RPMI7951 (cell line): ENCODE data around the gene PILRB. TPM values are rescaled to one million over a fixed set of nuclear protein-coding genes. Genes with fewer than 3 reads are reported as not detected.
A peak's percentile ranks its signal among the peaks of the same experiment; 100 is the strongest.
"Not testable (repeated sequence)": the region's sequence is repeated elsewhere in the genome, so short reads cannot be mapped to it uniquely, and the experiment has no call there.

ENCODE experiments used
- DNase-seq: peaks from one replicate; pipeline ENCODE4 v3.0.0-alpha.2; 2012; ENCODE audit warnings: low read depth
- total RNA-seq: library from RNA; depleted of rRNA; stranded (reverse); fragments of >200 nt; shearing (Covaris generic); gene quantifications from 2 replicates; pipeline ENCODE4 v1.2.3, GENCODE V29; 2014; rRNA removed

PILRB gene
- total RNA-seq, result 7.7 and 10.1 TPM in 2 replicates

DNA sequence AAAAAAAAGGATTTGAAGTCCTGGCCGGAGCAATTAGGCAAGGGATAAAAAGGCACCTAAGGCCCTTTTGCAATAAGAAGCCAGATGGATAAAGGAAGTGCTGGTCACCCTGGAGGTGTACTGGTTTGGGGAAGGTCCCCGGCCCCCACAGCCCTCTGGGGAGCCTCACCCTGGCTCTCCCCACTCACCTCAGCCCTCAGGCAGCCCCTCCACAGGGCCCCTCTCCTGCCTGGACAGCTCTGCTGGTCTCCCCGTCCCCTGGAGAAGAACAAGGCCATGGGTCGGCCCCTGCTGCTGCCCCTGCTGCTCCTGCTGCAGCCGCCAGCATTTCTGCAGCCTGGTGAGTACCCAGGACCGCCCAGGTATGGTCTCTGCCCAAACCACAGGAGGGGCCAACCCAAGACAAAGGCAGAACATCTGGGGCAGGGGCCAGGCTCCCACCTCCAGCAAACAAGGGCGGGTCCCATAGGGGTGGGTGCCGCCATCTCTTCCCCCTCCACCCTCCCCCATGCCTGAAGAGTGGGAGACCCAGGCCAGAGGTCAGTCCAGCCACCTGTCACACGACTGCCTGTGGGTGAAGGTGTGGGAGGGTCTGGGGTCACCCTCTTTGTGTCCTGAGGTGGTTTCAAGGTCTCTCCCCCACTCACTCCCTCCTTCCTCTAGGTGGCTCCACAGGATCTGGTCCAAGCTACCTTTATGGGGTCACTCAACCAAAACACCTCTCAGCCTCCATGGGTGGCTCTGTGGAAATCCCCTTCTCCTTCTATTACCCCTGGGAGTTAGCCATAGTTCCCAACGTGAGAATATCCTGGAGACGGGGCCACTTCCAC lies at the start of gene PILRB:
PILRB (plus strand) TSS at position 91 of the 830 bp plus-strand sequence; CDS start at position 277, 186 bp downstream.
- no peak for DNase-seq

- not testable (repeated sequence) for DNase-seq
Measured at GRCh38 chr7:100318329-100318728, 39.6 kb upstream of the PILRB start.

GRCh38 chr7:100321648-100322047 lies 36.3 kb upstream of the PILRB start:
- not testable (repeated sequence) for DNase-seq

DNA sequence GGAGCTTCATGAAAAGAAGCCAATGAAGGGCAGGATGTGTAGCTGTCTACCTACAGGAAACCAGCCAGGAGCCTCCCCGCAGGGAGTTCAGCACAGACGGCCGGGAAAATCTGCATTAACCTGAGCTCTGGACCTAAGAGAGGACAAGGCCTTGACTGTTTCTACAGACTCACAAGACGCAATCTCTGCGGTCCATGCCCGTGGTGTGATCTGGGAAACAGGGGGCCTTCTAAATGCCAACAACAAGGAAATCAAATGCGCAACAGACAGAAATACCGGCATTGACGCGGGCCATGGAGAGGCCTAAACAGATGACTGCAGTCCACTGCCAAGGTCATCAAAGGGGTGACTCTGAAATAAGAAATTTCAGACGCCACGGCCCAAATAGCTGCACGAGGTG lies 33.7 kb upstream of the PILRB start:
- DNase-seq, result not testable (repeated sequence)

GRCh38 chr7:100325671-100326070 lies 32.2 kb upstream of the PILRB start:
- not testable (repeated sequence) for DNase-seq

- not testable (repeated sequence) for DNase-seq
Measured at GRCh38 chr7:100326914-100327313, 31.0 kb upstream of the PILRB start.

GRCh38 chr7:100335566-100336466 lies 22.1 kb upstream of the PILRB start:
- DNase-seq, result peak; percentile 95

GRCh38 chr7:100338083-100338696 lies 19.7 kb upstream of the PILRB start:
- DNase-seq, result peak; percentile 81

GRCh38 chr7:100341286-100341685 lies 16.6 kb upstream of the PILRB start:
- DNase-seq, result not testable (repeated sequence)

DNA sequence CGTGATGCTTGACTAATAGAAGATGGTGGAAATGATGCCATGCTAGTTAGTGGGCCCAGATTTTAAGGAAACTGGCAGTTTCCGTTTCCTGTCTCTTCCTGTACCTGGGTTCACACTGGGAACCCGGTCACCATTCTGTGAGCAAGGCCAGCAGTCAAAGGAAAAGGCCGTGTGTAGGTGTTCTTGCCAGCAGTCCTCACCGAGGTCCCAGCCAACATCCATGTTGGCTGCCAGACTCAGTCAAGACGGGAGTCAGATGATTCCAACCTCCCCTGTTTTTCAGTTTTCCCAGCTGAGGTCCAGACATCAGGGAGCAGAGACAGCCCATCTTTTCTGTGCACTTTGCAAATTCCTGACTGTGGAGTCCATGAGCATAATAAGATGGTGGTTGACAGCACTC lies 15.2 kb upstream of the PILRB start:
- no peak for DNase-seq

DNA sequence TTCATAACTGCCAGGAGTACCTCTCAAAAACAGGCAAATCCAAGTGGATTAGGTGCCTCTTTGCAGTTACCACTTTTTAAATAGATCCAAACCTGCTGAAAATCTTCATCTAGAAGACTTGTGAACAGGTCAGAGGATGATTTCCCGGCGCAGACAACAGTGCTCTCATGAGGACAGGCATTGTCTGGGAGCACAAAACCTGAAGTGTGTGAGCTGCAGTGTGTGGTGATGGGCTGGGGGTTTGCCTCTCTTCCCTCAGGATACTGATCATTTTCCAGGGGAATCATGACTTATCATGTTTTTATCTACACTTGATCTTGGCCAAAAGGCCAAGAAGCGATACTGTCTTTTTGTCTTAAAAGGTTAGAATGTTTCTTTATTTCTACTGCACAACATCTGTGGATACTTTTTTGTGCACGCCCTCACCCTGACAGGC lies 13.8 kb upstream of the PILRB start:
- not testable (repeated sequence) for DNase-seq

- DNase-seq, result peak; percentile 84
Measured at GRCh38 chr7:100344560-100345287, 13.2 kb upstream of the PILRB start.

DNA sequence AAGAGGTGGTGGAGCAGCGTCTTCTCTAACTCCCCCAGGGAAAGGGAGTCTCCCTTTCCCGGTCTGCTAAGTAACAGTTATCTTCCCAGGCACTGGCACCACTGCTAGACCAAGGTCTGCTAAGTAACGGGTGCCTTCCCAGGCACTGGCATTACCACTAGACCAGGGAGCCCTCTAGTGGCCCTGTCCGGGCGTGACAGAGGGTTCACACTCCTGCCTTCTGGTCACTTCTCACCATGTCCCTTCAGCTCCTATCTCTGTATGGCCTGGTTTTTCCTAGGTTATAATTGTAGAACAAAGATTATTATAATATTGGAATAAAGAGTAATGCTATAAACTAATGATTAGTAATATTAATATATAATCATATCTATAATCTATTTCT lies 12.6 kb upstream of the PILRB start:
- peak; percentile 65 for DNase-seq

- DNase-seq, result no peak
Measured at GRCh38 chr7:100346921-100347320, 11.0 kb upstream of the PILRB start.

GRCh38 chr7:100348805-100349204 lies 9.1 kb upstream of the PILRB start:
- no peak for DNase-seq

- DNase-seq, result no peak
Measured at GRCh38 chr7:100349757-100350156, 8.2 kb upstream of the PILRB start.

- no peak for DNase-seq
Measured at GRCh38 chr7:100351657-100352058, 6.3 kb upstream of the PILRB start.

DNA sequence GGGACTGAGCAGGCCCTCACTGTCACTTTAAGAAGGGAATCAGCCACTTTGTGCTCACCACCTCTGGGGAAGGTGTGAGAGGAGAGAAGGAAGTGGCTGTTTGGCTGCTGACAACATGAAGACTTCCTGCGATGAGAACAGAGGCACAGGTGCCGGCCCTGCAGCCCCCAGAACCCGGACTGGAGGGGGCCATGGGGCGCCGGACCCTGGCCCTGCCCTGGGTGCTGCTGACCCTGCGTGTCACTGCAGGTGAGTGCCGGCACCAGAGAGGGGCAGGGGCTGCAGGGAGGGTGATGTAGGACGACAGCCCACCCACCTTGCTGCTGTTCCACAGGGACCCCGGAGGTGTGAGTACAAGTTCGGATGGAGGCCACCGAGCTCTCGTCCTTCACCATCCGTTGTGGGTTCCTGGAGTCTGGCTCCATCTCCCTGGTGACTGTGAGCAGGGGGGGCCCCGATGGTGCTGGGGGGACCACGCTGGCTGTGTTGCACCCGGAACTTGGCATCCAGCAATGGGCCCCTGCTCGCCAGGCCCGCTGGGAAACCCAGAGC lies 5.6 kb upstream of the PILRB start:
- not testable (repeated sequence) for DNase-seq

DNA sequence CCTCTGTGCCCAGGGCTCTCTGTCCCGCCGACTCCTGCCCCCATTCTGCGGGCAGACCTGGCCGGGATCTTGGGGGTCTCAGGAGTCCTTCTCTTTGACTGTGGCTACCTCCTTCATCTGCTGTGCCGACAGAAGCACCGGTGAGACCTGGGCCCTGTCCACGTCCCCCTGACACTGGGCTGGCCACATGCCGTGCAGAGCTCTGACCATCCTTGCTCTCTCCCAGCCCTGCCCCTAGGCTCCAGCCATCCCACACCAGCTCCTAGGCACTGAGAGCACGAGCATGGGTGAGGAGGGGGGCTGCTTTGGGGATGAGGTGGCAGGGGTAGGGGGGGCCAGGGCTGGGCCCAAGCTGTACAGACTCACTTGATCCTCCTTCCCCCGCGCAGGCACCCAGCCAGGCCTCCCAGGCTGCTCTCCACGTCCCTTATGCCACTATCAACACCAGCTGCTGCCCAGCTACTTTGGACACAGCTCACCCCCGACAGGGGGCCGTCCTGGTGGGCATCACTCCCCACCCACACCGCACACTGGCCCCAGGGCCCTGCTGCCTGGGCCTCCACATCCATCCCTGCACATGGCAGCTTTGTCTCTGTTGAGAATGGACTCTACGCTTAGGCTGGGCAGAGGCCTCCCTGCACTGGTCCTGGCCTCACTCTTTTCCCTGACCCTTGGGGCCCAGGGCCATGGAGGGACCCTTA lies 4.8 kb upstream of the PILRB start:
- no peak for DNase-seq

DNA sequence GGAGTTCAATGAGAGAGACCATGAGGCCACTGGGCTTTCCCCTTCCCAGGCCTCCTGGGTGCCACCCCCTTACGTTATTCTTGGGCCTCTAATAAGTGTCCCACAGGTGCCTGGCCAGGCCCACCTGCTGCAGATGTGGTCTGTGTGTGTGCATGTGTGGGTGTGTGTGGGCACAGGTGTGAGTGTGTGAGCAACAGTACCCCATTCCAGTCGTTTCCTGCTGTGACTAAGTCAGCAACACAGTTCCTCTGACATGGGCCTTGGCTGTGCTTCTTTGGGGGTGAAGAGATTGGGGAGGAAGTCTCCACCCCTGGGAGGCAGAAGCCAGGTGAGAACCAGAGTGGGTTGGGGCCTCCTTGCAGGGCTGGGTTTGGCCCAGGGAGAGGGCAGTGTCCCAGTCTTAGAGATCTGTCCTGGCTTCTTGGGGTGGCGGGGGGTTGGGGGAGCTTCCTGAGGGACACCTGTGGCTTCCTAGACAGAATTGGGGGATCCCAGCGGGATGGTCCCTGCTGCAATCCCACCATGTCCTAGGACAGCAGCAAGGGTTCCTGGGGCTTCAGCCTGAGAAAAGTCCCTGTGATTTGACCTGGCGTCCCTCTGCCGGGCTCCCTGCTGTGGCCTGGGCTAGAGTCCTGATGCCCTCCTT lies 4.1 kb upstream of the PILRB start:
- no peak for DNase-seq
